ENCODE data around the gene TEX2.

Gene TEX2

GRCh38 chr17:64157669-64158180 is 105.3 kb downstream of the TEX2 start:
- no peak for DNase-seq

DNA sequence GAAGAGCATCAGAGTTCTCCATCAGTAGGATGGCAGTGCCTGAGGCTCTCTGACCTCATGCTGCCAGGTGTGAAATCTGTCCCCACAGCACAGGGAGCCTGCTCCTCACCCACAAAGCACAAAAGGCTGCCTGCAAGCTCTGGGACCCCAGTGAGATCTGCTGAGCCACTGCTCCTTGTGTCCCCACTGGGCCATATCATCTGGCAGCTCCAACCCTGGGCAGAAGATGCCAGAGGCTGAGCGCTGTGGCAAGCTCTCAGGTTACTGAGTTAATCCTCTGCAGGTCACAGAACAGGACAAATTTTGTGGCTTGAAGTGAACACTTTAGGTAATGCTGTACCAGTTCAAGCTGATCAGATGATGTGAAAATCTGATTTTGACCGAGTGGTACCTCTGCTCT is 106.4 kb downstream of the TEX2 start:
- no peak for DNase-seq

DNA sequence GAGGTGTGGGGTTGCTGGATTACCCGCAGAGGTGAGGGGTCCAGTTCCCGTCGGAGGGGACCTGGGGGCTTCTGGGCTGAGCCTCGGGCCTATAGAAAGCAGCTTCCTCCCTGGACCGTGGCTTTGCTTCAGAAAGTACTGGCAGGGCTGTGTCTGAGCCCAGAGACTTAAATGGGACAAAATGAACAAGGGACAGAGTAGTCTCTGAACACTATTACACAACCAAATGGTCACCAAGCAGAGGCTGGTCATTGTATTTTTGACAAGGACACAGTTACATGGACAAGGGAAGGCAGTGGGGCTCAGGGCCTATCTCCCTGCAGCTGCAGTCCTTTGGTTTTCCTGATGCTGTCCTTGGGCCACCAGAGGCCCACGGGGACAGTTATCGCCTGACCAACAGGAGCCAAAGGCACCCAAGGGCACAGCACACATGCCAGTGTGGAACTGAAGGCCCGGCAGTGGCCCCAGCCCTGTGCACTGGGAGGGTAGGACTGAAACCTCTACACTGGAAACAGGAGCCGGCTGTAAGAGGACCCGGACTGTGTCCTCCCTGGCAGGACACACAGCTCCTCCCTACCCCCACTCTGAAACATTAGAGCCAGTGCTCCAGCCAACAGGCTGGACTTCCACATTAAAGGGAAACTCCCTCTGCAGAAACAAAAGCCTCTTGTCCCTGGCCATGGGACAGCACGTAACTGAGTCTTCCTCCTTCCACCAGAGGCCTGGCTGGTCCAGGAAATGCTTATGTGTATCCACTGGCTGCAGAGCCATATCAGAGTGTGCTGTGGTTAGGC is 107.1 kb downstream of the TEX2 start:
- no peak for DNase-seq

DNA sequence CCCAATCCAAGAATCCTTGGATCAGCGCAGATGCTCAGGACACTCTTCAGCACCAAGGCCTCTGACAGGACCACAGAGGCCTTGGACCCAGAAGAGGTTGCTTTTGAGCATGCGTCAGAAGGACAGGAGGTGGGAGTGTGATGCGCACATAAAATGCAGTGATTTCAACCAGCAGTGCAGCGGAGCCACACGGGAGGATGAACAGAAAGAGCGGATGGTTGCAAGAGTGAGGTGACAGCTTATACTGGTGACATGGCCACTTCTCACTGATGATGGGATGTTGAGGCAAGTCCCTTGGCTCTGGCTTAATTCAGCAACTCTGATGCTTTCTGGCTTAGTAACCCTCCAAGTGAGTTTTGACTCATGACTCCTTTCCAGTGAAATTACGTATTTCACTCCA is 107.9 kb downstream of the TEX2 start:
- DNase-seq = no peak

GRCh38 chr17:64154717-64155116 is 108.3 kb downstream of the TEX2 start:
- no peak for DNase-seq

GRCh38 chr17:64154313-64154695 is 108.8 kb downstream of the TEX2 start:
- DNase-seq = no peak

GRCh38 chr17:64153565-64154312 is 109.3 kb downstream of the TEX2 start:
- DNase-seq = no peak

- DNase-seq = no peak
These were observed 110.5 kb downstream of the TEX2 start for GRCh38 chr17:64152428-64153125.

- DNase-seq = no peak
These were observed 112.1 kb downstream of the TEX2 start for GRCh38 chr17:64151016-64151368.

- no peak for DNase-seq
These were observed 112.6 kb downstream of the TEX2 start for GRCh38 chr17:64150237-64151015.

DNA sequence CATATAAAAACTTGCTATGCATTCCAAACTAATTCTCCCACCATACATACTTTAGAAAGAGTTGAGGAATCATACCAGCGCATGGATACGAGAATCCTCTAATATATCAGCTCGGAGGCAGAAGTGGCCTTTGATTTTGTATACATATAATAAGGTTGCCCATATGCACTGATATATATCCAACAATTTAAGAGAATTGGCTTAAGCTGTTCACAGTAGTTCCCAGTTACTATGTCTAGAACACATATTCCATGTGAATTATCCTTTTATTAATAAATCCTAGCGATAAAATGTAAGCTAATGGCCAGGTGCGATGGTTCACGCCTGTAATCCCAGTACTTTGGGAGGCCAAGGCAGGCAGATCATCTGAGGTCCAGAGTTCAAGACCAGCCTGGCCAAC is 113.9 kb downstream of the TEX2 start:
- no peak for DNase-seq

DNA sequence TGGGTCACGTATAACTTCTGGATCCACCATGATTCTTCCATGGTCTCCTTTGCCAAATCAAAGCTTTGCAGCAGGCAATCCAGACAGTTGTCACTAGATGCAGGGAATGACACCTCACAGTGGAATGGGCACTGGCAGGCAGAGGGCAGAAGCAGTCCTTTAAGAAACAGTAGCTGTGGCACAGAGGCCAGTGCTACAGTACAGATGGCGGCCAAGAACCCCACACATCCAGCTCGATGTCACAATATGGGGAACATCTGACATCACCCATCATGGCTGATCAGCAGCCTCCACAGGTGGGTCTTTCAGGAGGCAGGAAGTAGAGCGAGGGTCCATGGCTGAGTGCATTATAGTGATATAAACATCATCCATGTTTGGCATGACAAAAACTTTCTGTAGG is 114.4 kb downstream of the TEX2 start:
- DNase-seq = peak in 1 of 2 donors; percentile 33

GRCh38 chr17:64148017-64148631 is 114.9 kb downstream of the TEX2 start:
- no peak for DNase-seq

GRCh38 chr17:64147110-64148016 is 115.7 kb downstream of the TEX2 start:
- peak; percentile 28 to 35 for DNase-seq

GRCh38 chr17:64146418-64147109 is 116.5 kb downstream of the TEX2 start:
- DNase-seq = peak; percentile 60 to 62

GRCh38 chr17:64145751-64146417 is 117.2 kb downstream of the TEX2 start:
- DNase-seq = peak; percentile 93 to 94

- DNase-seq = no peak
These were observed 117.7 kb downstream of the TEX2 start for GRCh38 chr17:64145375-64145750.

GRCh38 chr17:64139542-64139941 is 123.5 kb downstream of the TEX2 start:
- no peak for DNase-seq

DNA sequence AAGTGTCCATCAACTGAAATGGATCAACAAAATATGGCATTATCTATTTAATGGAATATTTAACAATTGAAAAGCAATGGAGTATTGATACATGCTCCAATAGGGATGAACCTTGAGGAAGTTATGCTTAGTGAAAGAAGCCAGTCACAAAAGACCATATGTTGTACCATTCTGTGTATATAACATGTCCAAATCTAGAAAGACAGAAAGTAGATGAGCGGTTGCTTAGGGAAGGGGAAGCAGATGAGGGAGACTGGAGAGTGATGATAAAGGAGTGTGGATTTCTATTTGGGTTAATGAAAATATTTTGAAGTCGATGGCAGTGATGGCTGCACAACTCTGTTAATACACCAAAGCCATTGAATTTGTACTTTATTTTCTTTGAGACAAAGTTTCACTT is 124.6 kb downstream of the TEX2 start:
- DNase-seq = no peak

GRCh38 chr17:64135000-64135399 is 128.1 kb downstream of the TEX2 start:
- DNase-seq = no peak

Data from stimulated activated CD4-positive, alpha-beta T cell treated with anti-CD3 and anti-CD28 coated beads, Interleukin-2, amount 100 ng/mL, for 24 hours (primary cell).